ENCODE results near the gene CPXM2.

DNA sequence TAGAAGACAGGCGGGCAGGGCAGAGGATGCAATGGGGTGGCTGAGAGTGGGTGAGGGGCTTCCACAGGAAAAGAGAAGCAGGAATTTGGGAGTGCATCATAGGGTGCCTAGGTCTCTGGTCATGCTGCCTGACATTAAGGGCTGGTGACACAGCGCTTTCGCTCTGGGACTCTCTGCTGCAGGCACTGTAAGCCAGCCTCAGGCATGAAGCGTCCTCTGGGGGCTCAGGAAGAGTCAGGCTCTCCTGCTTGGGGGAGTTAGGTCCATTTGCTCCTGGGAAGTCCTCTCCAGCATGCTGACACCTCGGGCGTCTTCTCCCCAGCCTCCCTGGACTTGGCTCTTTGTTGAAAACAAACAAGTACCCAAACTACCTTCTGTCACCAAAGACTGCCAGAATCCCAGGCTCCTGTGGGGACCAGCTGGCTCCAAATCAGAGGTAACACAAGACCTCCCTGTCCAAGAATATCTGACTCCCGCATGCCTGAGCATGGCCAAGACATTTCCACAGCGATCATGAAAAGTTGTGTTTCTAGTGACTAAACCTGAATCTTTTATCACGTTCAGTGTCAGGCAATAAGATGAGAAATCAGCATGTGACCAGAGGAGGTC is 170.1 kb downstream of the CPXM2 start:
- TF ChIP-seq, protein P1, sequence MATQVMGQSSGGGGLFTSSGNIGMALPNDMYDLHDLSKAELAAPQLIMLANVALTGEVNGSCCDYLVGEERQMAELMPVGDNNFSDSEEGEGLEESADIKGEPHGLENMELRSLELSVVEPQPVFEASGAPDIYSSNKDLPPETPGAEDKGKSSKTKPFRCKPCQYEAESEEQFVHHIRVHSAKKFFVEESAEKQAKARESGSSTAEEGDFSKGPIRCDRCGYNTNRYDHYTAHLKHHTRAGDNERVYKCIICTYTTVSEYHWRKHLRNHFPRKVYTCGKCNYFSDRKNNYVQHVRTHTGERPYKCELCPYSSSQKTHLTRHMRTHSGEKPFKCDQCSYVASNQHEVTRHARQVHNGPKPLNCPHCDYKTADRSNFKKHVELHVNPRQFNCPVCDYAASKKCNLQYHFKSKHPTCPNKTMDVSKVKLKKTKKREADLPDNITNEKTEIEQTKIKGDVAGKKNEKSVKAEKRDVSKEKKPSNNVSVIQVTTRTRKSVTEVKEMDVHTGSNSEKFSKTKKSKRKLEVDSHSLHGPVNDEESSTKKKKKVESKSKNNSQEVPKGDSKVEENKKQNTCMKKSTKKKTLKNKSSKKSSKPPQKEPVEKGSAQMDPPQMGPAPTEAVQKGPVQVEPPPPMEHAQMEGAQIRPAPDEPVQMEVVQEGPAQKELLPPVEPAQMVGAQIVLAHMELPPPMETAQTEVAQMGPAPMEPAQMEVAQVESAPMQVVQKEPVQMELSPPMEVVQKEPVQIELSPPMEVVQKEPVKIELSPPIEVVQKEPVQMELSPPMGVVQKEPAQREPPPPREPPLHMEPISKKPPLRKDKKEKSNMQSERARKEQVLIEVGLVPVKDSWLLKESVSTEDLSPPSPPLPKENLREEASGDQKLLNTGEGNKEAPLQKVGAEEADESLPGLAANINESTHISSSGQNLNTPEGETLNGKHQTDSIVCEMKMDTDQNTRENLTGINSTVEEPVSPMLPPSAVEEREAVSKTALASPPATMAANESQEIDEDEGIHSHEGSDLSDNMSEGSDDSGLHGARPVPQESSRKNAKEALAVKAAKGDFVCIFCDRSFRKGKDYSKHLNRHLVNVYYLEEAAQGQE (IDR thresholded peaks at IDR 0.05; ENCODE audit: low read depth), result no peak
- TF ChIP-seq EP300 (IDR thresholded peaks at IDR 0.05; ENCODE audit: borderline replicate concordance) (no peak), RAD21 (IDR thresholded peaks at IDR 0.05; ENCODE audit: low read depth) (no peak), EGR1 (IDR thresholded peaks at IDR 0.05) (no peak), TAF1 (IDR thresholded peaks at IDR 0.05; ENCODE audit: low read depth) (no peak), CREB1 (IDR thresholded peaks at IDR 0.05; ENCODE audit: low read depth) (no peak), CEBPB (IDR thresholded peaks at IDR 0.05) (no peak), ZBTB7A (IDR thresholded peaks at IDR 0.05; ENCODE audit: low read depth) (no peak), NFIC (IDR thresholded peaks at IDR 0.05) (no peak), YY1 (IDR thresholded peaks at IDR 0.05; ENCODE audit: low read depth) (no peak), TEAD4 (IDR thresholded peaks at IDR 0.05) (no peak), FOXM1 (IDR thresholded peaks at IDR 0.05; ENCODE audit: borderline replicate concordance, low read depth) (no peak)
- TF ChIP-seq, protein P2, sequence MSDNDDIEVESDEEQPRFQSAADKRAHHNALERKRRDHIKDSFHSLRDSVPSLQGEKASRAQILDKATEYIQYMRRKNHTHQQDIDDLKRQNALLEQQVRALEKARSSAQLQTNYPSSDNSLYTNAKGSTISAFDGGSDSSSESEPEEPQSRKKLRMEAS (IDR thresholded peaks at IDR 0.05), result no peak
- TF ChIP-seq, protein P3, sequence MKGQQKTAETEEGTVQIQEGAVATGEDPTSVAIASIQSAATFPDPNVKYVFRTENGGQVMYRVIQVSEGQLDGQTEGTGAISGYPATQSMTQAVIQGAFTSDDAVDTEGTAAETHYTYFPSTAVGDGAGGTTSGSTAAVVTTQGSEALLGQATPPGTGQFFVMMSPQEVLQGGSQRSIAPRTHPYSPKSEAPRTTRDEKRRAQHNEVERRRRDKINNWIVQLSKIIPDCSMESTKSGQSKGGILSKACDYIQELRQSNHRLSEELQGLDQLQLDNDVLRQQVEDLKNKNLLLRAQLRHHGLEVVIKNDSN (IDR thresholded peaks at IDR 0.05), result no peak

Measured in Ishikawa (cell line).